Ishikawa (cell line): ENCODE data around the gene SYNPO.

Source experiments
- CEBPB ChIP-seq: IDR thresholded peaks from 2 replicates; pipeline ENCODE4 v1.6.1; 2012
- CREB1 ChIP-seq: IDR thresholded peaks from 2 replicates; pipeline ENCODE4 v1.6.1; 2012; ENCODE audit warnings: low read depth
- EGR1 ChIP-seq: IDR thresholded peaks from 2 replicates; pipeline ENCODE4 v1.6.1; 2012
- EP300 ChIP-seq: IDR thresholded peaks from 2 replicates; pipeline ENCODE4 v1.6.1; 2012; ENCODE audit warnings: borderline replicate concordance
- MAX ChIP-seq: IDR thresholded peaks from 2 replicates; pipeline ENCODE4 v1.6.1; 2012
- RAD21 ChIP-seq: IDR thresholded peaks from 2 replicates; pipeline ENCODE4 v1.6.1; 2012; ENCODE audit warnings: low read depth
- REST ChIP-seq: IDR thresholded peaks from 2 replicates; pipeline ENCODE4 v1.6.1; 2012; ENCODE audit warnings: low read depth, mild to moderate bottlenecking
- TCF12 ChIP-seq: IDR thresholded peaks from 2 replicates; pipeline ENCODE4 v1.6.1; 2012; ENCODE audit warnings: low read depth
- TEAD4 ChIP-seq: IDR thresholded peaks from 2 replicates; pipeline ENCODE4 v1.6.1; 2012
- YY1 ChIP-seq: IDR thresholded peaks from 2 replicates; pipeline ENCODE4 v1.6.1; 2012; ENCODE audit warnings: low read depth
- ZBTB7A ChIP-seq: IDR thresholded peaks from 2 replicates; pipeline ENCODE4 v1.6.1; 2012; ENCODE audit warnings: low read depth

GRCh38 chr5:150601491-150602345, 38.7 kb upstream of the SYNPO start:
- no peak for TF ChIP-seq EP300
- no peak for TF ChIP-seq REST
- no peak for TF ChIP-seq YY1
- no peak for TF ChIP-seq RAD21
- no peak for TF ChIP-seq TCF12
- TF ChIP-seq CEBPB = no peak
- no peak for TF ChIP-seq TEAD4
- no peak for TF ChIP-seq EGR1
- TF ChIP-seq CREB1 = no peak
- no peak for TF ChIP-seq ZBTB7A
- no peak for TF ChIP-seq MAX
